ENCODE measurements around the gene NFAT5.
"Not testable (repeated sequence)": the region's sequence is repeated elsewhere in the genome, so short reads cannot be mapped to it uniquely, and the experiment has no call there.

The NFAT5 gene

GRCh38 chr16:69554495-69554894 is 11.3 kb upstream of the NFAT5 start:
- no peak for DNase-seq

- DNase-seq = no peak
These were observed 10.3 kb upstream of the NFAT5 start for GRCh38 chr16:69555437-69555836.

- no peak for DNase-seq
These were observed 9.9 kb upstream of the NFAT5 start for GRCh38 chr16:69555867-69556266.

- no peak for DNase-seq
These were observed 6.6 kb upstream of the NFAT5 start for GRCh38 chr16:69559164-69559563.

- DNase-seq = not testable (repeated sequence)
These were observed 4.4 kb upstream of the NFAT5 start for GRCh38 chr16:69561367-69561766.

GRCh38 chr16:69561901-69562300 is 3.9 kb upstream of the NFAT5 start:
- no peak for DNase-seq

- DNase-seq = no peak
These were observed 3.0 kb upstream of the NFAT5 start for GRCh38 chr16:69562813-69563212.

GRCh38 chr16:69563605-69564580 is 1.9 kb upstream of the NFAT5 start:
- no peak for DNase-seq

GRCh38 chr16:69564845-69565670 is 708 bp upstream of the NFAT5 start:
- peak in 1 of 2 experiments; percentile 26 for DNase-seq

- no peak for DNase-seq
These were observed 644 bp downstream of the NFAT5 start for GRCh38 chr16:69566240-69566980.

GRCh38 chr16:69566981-69567680 is 1.4 kb downstream of the NFAT5 start:
- no peak for DNase-seq

GRCh38 chr16:69568676-69569075 is 2.9 kb downstream of the NFAT5 start:
- DNase-seq = no peak

GRCh38 chr16:69578771-69579170 is 13.0 kb downstream of the NFAT5 start:
- DNase-seq = not testable (repeated sequence)

GRCh38 chr16:69579783-69580481 is 14.2 kb downstream of the NFAT5 start:
- DNase-seq = no peak

- DNase-seq = no peak
These were observed 15.5 kb downstream of the NFAT5 start for GRCh38 chr16:69581297-69581696.

GRCh38 chr16:69584493-69584892 is 18.7 kb downstream of the NFAT5 start:
- not testable (repeated sequence) for DNase-seq

- DNase-seq = no peak
These were observed 23.9 kb downstream of the NFAT5 start for GRCh38 chr16:69589434-69590269.

GRCh38 chr16:69590590-69590989 is 24.8 kb downstream of the NFAT5 start:
- DNase-seq = no peak

GRCh38 chr16:69593751-69594255 is 28.0 kb downstream of the NFAT5 start:
- no peak for DNase-seq
